NK-92 (cell line): ENCODE measurements around the gene PPP1CC.
"Not testable (repeated sequence)": the region's sequence is repeated elsewhere in the genome, so short reads cannot be mapped to it uniquely, and the experiment has no call there.

Source experiments
- DNase-seq: peaks from one replicate; lab custom pipeline; 2025; ENCODE audit not compliant: unreplicated experiment; lab: John Stamatoyannopoulos, UW

The PPP1CC gene

GRCh38 chr12:110742718-110743570, at the start of gene PPP1CC:
TSS of gene PPP1CC (minus strand) at chr12:110742891. CDS start at chr12:110742707, 184 bp downstream.
- DNase-seq = peak; percentile 34

GRCh38 chr12:110791589-110791988, 48.9 kb upstream of the PPP1CC start:
- no peak for DNase-seq

GRCh38 chr12:110790301-110790700, 47.6 kb upstream of the PPP1CC start:
- no peak for DNase-seq

- no peak for DNase-seq
Observed at GRCh38 chr12:110786012-110786411, 43.3 kb upstream of the PPP1CC start.

- DNase-seq = no peak
Observed at GRCh38 chr12:110785240-110785639, 42.5 kb upstream of the PPP1CC start.

- DNase-seq = no peak
Observed at GRCh38 chr12:110782922-110783321, 40.2 kb upstream of the PPP1CC start.

GRCh38 chr12:110782094-110782493, 39.4 kb upstream of the PPP1CC start:
- DNase-seq = no peak

- no peak for DNase-seq
Observed at GRCh38 chr12:110780448-110780847, 37.8 kb upstream of the PPP1CC start.

GRCh38 chr12:110778833-110779577, 36.3 kb upstream of the PPP1CC start:
- no peak for DNase-seq

- no peak for DNase-seq
Observed at GRCh38 chr12:110776410-110776809, 33.7 kb upstream of the PPP1CC start.

GRCh38 chr12:110775997-110776396, 33.3 kb upstream of the PPP1CC start:
- DNase-seq = no peak

- no peak for DNase-seq
Observed at GRCh38 chr12:110774824-110775223, 32.1 kb upstream of the PPP1CC start.

GRCh38 chr12:110768960-110769359, 26.3 kb upstream of the PPP1CC start:
- DNase-seq = no peak

GRCh38 chr12:110767863-110768262, 25.2 kb upstream of the PPP1CC start:
- no peak for DNase-seq

GRCh38 chr12:110766311-110767154, 23.8 kb upstream of the PPP1CC start:
- DNase-seq = no peak

GRCh38 chr12:110765572-110765971, 22.9 kb upstream of the PPP1CC start:
- not testable (repeated sequence) for DNase-seq

GRCh38 chr12:110765111-110765510, 22.4 kb upstream of the PPP1CC start:
- no peak for DNase-seq

- DNase-seq = no peak
Observed at GRCh38 chr12:110763583-110763982, 20.9 kb upstream of the PPP1CC start.

- no peak for DNase-seq
Observed at GRCh38 chr12:110762891-110763290, 20.2 kb upstream of the PPP1CC start.

- no peak for DNase-seq
Observed at GRCh38 chr12:110760204-110760609, 17.5 kb upstream of the PPP1CC start.

- DNase-seq = no peak
Observed at GRCh38 chr12:110758922-110759321, 16.2 kb upstream of the PPP1CC start.
